Mononuclear cell (primary cell): ENCODE results near the gene SUMO2. TPM values are rescaled to one million over a fixed set of nuclear protein-coding genes. Genes with fewer than 3 reads are reported as not detected.
"Not testable (repeated sequence)": the region's sequence is repeated elsewhere in the genome, so short reads cannot be mapped to it uniquely, and the experiment has no call there.

Experiments
- H3K27me3 ChIP-seq: 2 replicates; pipeline ENCODE4 v1.6.0; 2011; ENCODE audit warnings: low read length, control low read depth; ENCODE audit not compliant: insufficient read depth
- H3K4me1 ChIP-seq: 2 replicates; pipeline ENCODE4 v1.5.1; 2011; ENCODE audit warnings: mild to moderate bottlenecking, low read length, control low read depth; ENCODE audit not compliant: insufficient read depth
- H3K4me3 ChIP-seq: 2 replicates; pipeline ENCODE4 v1.5.1; 2011; ENCODE audit warnings: mild to moderate bottlenecking, low read length, moderate library complexity
- H3K9me3 ChIP-seq: 2 replicates; pipeline ENCODE4 v1.5.1; 2011; ENCODE audit warnings: low read depth, mild to moderate bottlenecking, control low read depth, low read length
- total RNA-seq: library from RNA; depleted of rRNA; stranded (reverse); fragments of >200 nt; gene quantifications from one replicate; pipeline ENCODE4 v1.2.3, GENCODE V29; 2012

SUMO2 gene
- total RNA-seq, 1 donor, result 64.4 TPM

DNA sequence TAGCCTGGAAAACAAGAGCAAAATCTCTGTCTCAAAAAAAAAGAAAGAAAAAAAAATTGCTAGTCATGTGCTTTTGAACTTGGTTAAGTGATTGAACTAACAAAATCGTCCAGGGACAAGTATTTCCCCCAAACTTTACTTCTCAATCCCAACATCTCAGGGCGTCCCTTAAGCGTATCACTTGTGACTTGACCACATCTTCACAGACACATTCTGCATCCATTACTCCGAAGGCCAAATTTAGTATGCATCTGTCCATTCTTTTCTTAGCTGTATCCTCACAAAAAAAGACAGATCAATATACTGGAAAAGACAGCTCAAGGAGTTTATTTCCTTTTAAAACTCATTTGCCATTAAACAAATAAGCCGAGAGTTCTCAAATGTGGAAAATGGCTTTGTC is 22.5 kb downstream of the SUMO2 start:
- H3K4me3 ChIP-seq, result no peak overlapping the region
- no peaks in the 10 kb centered on the region for H3K9me3 ChIP-seq
- peaks cover 1% of the 10 kb centered on the region for H3K4me1 ChIP-seq
- no peaks in the 10 kb centered on the region for H3K27me3 ChIP-seq

DNA sequence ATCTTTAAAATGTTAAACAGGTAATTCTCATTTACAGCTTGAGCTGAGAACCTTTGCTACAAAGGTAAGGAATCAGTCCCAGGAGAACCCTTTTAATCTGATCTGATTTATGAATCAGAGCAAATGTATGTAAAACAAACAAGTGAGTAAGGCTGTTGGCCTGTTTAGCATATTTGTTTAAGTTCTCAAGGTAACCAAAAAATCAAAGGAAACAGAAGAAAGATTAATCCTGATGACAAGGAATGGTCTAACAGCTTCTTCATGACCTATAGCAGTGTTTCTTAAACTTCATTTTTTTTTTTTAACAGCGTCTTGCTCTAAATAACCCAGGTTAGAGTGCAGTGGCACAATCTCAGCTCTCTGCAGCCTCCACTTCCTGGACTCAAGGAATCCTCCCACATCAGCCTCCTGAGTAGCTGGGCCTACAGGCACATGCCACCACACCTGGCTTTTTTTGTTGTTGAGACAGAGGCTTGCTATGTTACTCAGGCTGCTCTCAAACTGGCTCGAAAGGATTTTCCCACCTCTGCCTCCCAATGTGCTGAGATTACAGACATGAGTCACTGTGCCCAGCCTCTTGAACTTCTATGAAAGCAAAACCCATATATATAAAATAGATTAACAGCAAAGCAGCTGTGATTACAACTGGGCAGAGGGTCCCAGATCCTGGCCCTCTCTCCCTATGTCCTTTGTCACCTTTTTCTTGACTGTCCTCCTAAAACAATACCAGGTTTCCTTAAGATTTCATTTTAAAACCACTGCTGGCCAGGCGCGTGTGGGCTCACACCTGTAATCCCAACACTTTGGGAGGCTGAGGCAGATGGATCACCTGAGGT is 23.3 kb downstream of the SUMO2 start:
- Histone ChIP-seq H3K9me3 (no peaks in the 10 kb centered on the region), H3K27me3 (no peaks in the 10 kb centered on the region), H3K4me1 (peaks cover 8% of the 10 kb centered on the region), H3K4me3 (no peak overlapping the region)

DNA sequence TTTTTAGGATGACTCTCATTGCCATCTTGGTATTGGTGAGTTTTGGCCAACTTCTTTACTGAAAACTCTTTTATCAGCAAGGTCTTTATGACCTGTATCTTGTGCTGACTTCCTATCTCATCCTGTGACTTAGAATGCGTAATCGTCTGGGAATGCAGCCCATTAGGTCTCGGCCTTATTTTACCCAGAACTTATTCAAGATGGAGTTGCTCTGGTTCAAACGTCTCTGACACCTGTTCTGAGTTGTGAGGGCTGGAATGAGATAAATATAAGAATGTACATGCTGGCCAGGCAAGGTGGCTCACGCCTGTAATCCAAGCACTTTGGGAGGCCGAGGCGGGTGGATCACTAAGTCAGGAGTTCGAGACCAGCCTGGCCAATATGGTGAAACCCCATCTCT is 24.3 kb downstream of the SUMO2 start:
- H3K4me3 ChIP-seq, H3K9me3 ChIP-seq, H3K4me1 ChIP-seq, H3K27me3 ChIP-seq: not testable (repeated sequence)

DNA sequence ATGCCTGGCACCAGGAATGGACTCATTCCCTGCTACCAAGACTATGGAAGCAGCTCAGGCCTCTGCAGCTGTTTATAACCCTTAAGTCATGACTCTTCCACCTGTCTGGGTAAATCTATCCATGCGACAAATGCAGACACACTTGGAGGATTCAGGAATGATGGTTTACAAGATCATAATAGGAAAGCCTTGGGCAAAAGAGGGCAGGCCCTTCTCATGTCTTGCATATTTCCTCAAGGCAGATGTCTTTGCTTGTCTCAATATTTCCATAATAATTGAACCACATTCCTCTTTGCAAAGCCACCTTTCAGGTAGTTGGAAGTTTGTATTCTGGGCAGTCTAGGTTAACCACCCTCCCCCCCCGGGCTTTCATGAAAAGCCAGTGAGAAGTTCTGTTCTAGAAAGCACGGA is 27.6 kb downstream of the SUMO2 start:
- Histone ChIP-seq H3K4me1 (peaks cover 19% of the 10 kb centered on the region), H3K27me3 (no peaks in the 10 kb centered on the region), H3K9me3 (no peaks in the 10 kb centered on the region), H3K4me3 (no peak overlapping the region)

DNA sequence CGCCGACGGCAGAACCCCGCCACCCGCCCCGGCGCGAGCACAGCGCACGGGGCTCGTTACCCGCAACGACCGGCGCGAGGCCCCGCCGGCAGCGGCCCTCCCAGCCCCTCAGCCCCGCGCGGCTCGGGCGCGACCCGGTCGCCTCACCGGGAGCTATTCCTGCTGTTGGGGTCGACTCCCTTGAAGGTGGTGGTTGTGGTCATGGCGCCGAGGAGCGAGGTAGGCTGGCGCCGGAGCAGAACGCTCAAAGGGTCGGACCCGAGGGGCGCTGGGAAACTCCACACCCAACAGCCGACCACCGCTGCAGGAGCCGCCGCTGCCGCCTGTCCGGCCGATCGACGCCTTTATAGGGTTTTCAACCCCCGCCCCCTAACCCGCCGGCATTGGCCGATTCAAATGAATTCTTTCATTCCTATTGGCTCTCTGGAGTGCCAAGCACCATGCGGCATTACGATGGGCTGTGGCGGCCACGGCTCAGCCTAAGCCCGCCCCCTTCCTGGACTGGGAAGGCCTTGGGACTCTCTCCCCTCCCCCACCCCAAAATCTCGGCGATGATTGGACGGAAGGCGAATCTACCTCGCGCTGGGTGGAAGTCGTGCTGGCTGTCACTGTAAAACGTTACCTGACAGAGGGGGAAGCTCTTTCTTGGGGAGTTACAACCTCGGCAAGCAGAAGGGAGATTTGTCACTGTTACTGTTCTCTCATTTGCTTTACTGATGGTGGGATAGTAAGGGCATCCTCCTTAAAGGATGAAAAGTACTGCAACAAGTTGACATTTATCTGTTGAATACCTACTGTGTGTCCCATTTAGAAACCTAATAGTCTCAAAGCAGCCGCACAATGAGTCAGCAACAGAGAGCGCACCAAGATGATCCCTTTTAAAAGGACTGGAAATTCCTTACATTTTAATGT is 28.3 kb downstream of the SUMO2 start, which contains the start of gene JPT1:
Gene JPT1 (minus strand): TSS at position 318 of the 912 bp plus-strand sequence. CDS start 115 bp downstream, at position 203.
- H3K4me3 ChIP-seq, result peak within 1 kb of the TSS; percentile 94

DNA sequence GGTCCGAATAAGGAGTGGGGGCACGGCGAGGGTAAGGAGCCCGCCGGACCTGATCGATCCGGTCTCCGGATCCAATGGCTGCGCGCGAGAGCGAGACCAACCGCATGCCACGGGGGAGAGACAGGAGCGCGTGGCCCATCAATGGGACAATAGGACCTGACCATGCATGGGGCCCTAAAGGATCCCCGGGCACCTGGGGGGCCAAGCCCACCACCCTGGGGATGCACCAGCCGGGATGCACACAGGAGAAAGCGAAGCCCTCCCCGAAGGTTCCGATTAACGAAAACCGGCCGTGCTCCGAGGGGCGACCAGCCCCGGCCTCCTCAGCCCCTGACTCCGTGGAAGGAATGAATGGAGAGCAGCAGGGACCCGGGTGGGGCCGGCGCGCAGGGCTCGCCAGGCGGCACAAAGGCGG is 29.0 kb downstream of the SUMO2 start:
- H3K9me3 ChIP-seq, result no peaks in the 10 kb centered on the region
- H3K4me3 ChIP-seq, result peak overlapping the region; percentile 94
- no peaks in the 10 kb centered on the region for H3K27me3 ChIP-seq
- H3K4me1 ChIP-seq, result peaks cover 20% of the 10 kb centered on the region

More for the DNA sequence above, 28.3 kb downstream of the SUMO2 start, which contains the start of gene JPT1:
- no peaks in the 10 kb centered on the region for H3K9me3 ChIP-seq
- no peaks in the 10 kb centered on the region for H3K27me3 ChIP-seq
- peaks cover 19% of the 10 kb centered on the region for H3K4me1 ChIP-seq

DNA sequence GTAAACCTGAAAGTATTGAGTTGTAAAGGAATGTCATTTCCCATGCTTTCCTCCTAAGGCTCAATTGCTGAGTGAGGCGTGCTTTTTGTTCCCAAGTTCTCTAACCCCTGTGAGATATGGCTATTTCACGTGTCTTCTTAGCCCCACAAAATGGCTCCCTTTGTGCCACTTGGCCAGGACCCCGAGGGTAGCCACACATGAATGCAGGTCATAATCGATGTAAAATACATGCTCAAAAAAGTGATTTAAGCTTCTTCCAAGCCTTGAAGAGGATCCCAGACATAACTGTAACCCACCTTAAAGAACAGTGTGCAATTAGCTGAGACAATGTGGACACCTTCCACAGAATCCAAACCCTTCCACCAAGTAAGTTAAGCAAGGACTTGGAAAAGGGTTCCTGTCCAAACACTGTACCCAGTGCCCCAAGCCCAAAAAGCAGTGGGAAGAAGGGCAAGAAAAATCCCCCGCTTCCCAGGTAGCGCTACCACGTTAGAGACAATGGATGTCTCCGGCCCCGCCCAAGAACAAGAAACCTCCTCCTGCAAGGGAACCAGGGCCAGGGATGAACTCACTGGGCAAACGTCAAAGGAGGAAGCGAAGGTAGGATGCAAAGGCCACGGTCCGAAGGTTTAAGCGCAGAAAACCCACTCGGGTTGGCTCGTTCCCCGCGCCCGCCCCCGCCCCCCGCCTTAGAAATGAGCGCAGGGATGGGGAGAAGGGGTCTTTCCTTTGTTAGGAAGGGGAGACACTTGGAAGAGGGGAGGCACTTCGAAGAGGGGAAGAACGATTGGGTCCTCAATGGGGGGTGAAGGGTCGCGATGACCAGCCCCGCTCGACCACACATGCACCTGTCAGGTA is 29.6 kb downstream of the SUMO2 start:
- peaks cover 26% of the 10 kb centered on the region for H3K4me1 ChIP-seq
- no peaks in the 10 kb centered on the region for H3K9me3 ChIP-seq
- no peaks in the 10 kb centered on the region for H3K27me3 ChIP-seq
- peak overlapping the region; percentile 94 for H3K4me3 ChIP-seq

DNA sequence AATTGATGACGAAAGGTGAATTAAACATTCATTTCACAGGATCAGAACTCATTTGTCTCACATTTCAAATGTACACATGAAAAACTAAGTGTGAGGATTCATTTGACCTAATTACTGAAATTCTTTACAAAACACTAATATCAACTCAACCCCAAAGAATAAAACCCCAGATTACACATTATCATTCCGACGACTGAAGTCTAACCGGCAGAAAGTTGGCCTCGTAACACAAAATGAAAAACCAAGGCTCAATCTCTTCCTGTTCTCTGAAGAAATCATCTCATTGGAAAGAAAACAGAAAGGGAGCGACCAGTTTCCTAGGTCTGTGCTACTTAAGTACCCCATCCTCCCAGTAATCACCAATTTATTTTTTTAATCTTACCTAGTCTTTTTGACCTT is 30.2 kb downstream of the SUMO2 start:
- H3K4me1 ChIP-seq, result peaks cover 32% of the 10 kb centered on the region
- no peaks in the 10 kb centered on the region for H3K9me3 ChIP-seq
- H3K27me3 ChIP-seq, result no peaks in the 10 kb centered on the region
- H3K4me3 ChIP-seq, result peak overlapping the region; percentile 94

DNA sequence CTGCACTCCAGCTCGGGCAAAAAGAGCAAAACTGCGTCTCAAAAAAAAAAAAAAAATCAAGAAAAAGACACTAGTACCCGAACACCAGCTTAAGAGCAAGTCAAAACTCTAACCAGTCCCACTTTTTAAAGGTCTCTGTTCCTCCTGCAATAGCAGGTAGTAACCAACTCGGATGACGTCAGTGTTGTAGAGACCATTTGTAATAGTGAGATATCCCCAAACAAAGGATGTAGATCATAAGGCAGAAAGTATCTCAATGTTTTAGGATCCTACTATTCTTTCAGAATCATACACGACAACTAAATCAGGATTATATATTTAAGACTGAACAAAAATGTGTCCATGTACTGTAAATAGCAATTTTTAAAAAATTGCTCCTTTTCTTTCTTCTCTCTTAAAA is 30.8 kb downstream of the SUMO2 start:
- peaks cover 38% of the 10 kb centered on the region for H3K4me1 ChIP-seq

DNA sequence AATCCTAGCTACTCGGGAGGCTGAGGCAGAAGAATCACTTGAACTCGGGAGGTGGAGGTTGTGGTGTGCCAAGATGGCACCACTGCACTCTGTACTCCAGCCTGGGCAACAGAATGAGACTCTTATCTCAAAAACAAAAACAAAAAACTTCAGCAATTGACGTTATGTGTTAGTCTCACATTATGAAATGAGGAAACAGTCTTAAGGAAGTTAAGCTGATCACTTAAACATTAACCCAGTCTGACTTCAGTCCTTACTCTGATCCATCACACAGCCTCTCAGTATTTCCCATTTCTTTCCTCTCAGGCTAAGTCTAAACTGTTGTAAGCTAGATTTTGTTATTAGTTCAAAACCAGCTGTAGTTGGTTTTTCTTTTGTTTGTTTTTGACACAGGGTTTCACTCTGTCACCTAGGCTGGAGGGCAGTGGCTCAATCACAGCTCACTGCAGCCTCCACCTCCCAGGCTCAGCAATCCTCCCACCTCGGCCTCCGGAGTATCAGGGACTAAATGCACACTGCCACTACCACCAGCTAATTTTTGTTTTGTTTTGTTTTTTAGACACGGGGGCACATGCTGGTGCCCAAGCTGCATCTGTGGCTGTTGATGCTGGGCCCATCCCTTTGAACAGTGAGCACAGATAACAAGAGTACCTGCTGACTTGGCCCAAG is 34.7 kb downstream of the SUMO2 start:
- Histone ChIP-seq H3K4me3 (no peak overlapping the region), H3K27me3 (no peaks in the 10 kb centered on the region), H3K4me1 (peaks cover 37% of the 10 kb centered on the region), H3K9me3 (no peaks in the 10 kb centered on the region)

More for the DNA sequence above, 30.8 kb downstream of the SUMO2 start:
- Histone ChIP-seq H3K27me3 (no peaks in the 10 kb centered on the region), H3K4me3 (no peak overlapping the region), H3K9me3 (no peaks in the 10 kb centered on the region)

DNA sequence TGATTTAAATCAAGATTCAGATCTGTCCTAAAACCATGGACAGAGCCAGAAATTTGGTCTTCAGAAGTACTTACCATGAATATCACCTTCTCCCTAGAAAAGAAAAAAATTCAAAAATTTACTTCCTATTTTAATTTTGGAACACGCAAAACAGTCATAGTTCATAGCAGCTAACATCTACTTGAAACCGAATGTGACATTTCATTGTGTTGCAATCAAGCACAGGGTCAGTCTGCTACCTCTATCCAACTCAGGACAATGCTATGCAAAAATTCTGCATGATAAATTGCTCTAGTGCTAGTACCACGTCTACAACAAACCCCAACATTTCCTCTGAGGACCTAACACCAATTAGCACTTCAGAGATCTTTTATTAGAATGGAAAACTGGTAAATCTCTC is 36.2 kb downstream of the SUMO2 start:
- Histone ChIP-seq H3K4me3 (no peak overlapping the region), H3K4me1 (peaks cover 30% of the 10 kb centered on the region), H3K27me3 (no peaks in the 10 kb centered on the region), H3K9me3 (no peaks in the 10 kb centered on the region)

DNA sequence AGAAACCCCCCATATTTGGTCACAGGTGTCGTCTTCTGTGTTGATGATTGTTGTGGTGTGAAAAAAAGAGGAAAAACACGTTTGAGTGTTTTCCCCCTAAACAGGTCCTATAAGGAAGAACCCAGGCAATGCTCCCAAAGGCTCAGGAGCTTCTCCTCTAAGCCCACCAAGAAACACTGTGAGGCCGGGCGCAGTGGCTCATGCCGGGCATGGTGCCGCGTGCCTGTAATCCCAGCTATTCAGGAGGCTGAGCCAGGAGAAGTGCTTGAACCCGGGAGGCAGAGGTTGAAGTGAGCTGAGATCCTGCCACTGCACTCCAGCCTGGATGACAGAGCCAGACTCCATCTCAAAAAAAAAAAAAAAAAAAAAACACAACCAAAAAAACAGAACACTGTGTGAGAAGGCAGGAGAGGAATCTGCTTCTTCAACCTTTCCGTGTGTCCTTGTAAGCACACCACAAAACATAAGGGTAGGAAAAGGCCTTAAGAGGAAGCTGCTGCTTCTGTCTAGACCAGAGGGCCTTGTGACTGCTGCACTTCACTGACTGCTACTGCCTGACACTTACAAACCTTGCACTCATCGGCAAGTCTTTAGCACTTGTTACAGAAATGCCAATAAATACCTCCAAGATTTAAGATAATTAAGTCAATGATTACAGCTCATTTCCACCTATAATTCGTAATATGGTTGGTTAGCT is 37.8 kb downstream of the SUMO2 start:
- Histone ChIP-seq H3K4me1 (peaks cover 44% of the 10 kb centered on the region), H3K9me3 (no peaks in the 10 kb centered on the region), H3K27me3 (no peaks in the 10 kb centered on the region), H3K4me3 (no peak overlapping the region)

DNA sequence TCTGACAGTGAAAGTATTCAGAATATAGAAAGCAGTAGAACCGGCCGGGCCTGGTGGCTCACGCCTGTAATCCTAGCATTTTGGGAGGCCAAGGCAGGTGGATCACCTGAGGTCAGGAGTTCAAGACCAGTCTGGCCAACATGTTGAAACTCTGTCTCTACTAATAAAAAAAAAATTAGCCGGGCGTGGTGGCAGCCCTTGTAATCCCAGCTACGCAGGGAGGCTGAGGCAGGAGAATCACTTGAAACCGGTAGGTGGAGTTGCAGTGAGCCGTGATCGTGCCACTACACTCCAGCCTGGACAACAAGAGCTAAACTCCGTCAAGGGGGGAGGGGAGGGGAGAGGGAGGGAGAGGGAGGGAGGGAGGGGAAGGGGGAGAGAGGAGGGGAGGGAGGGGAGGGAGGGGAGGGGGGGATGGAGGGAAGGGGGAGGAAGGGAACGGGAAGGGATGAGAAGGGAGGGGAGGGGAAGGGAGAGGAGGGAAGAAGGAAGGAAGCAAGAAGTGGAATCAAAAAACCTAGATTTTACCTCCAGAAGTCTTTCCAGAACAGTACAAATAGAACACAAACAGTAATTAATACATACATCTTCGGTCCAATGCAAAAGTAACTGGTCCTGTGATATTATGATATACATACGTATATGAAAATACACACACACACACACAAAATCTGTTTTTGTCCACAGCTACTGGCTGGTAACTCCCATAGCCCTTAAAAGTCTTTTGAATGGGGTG is 40.4 kb downstream of the SUMO2 start:
- Histone ChIP-seq H3K4me3 (no peak overlapping the region), H3K9me3 (no peaks in the 10 kb centered on the region), H3K4me1 (peaks cover 29% of the 10 kb centered on the region), H3K27me3 (no peaks in the 10 kb centered on the region)
